Caco-2 (cell line): Measurements from ENCODE around the gene CRTAC1. TPM values are rescaled to one million over a fixed set of nuclear protein-coding genes. Genes with fewer than 3 reads are reported as not detected.

Source experiments
- BruUV-seq: library from RNA; stranded (reverse); fragments of 400-500 nt; replicated peaks from 2 replicates; lab custom pipeline; 2021; lab: Mats Ljungman, UMichigan
- CTCF ChIA-PET: fragments of 300-600 bp; sonication (Branson Sonifier 250); formaldehyde crosslinking; loops from one replicate; lab custom pipeline; 2022; ENCODE audit warnings: antibody characterized with exemption; lab: Charles Lee
- POLR2A ChIA-PET: fragments of 300-600 bp; sonication (Branson Sonifier 250); formaldehyde crosslinking; loops from one replicate; lab custom pipeline; 2022; ENCODE audit warnings: antibody characterized with exemption; lab: Charles Lee
- DNase-seq, 2 experiments: peaks; one replicate each; pipeline versions ENCODE4 v3.0.0 to v3.0.0-alpha.2; 2020 to 2022
- H3K27me3 ChIP-seq: replicated peaks from 2 replicates; pipeline ENCODE4 v1.6.0; 2011; ENCODE audit warnings: low read length; ENCODE audit not compliant: control insufficient read depth, insufficient read depth
- H3K36me3 ChIP-seq: 2 replicates; pipeline ENCODE4 v1.5.1; 2011; ENCODE audit warnings: low read length; ENCODE audit not compliant: control insufficient read depth, insufficient read depth
- H3K4me1 ChIP-seq: fragments of 250-450 bp; sonication (Bioruptor Pico); 2 replicates; pipeline ENCODE4 v1.5.1; 2020; ENCODE audit warnings: mild to moderate bottlenecking
- H3K4me3 ChIP-seq: 2 replicates; pipeline ENCODE4 v1.5.1; 2011; ENCODE audit warnings: low read depth, mild to moderate bottlenecking, control low read depth, low read length
- H3K9me3 ChIP-seq: fragments of 250-450 bp; sonication (Bioruptor Pico); 2 replicates; pipeline ENCODE4 v1.5.1; 2020; ENCODE audit warnings: mild to moderate bottlenecking, moderate library complexity
- H3K27ac Mint-ChIP-seq: one replicate; pipeline ENCODE4 v1.8.0; 2022; ENCODE audit warnings: mixed read lengths; ENCODE audit not compliant: unreplicated experiment
- H3K27me3 Mint-ChIP-seq: one replicate; pipeline ENCODE4 v1.8.0; 2022; ENCODE audit warnings: mixed read lengths; ENCODE audit not compliant: insufficient read depth, unreplicated experiment
- H3K36me3 Mint-ChIP-seq: one replicate; pipeline ENCODE4 v1.8.0; 2022; ENCODE audit warnings: mild to moderate bottlenecking, mixed read lengths; ENCODE audit not compliant: insufficient read depth, unreplicated experiment
- H3K4me1 Mint-ChIP-seq: one replicate; pipeline ENCODE4 v1.8.0; 2022; ENCODE audit warnings: low read depth, mixed read lengths; ENCODE audit not compliant: unreplicated experiment
- H3K4me3 Mint-ChIP-seq: one replicate; pipeline ENCODE4 v1.8.0; 2022; ENCODE audit warnings: mild to moderate bottlenecking, moderate library complexity, mixed read lengths; ENCODE audit not compliant: unreplicated experiment
- H3K9me3 Mint-ChIP-seq: one replicate; pipeline ENCODE4 v1.8.0; 2022; ENCODE audit warnings: mixed read lengths; ENCODE audit not compliant: unreplicated experiment
- intact Hi-C: fragments of 100-400 bp; cut with micrococcal nuclease; formaldehyde crosslinking; loops from one replicate; pipeline ENCODE4 v1.10.0; 2022; ENCODE audit not compliant: unreplicated experiment
- total RNA-seq: library from RNA; stranded (reverse); gene quantifications from 2 replicates; pipeline ENCODE4 v1.2.3, GENCODE V29; 2022
- TF ChIP-seq, protein P1 (sequence below), 2 experiments: fragments of 200-600 bp in 1 of 2; IDR thresholded peaks; 1 replicate in 1 of 2; 2 replicates in 1 of 2; pipeline versions ENCODE4 v1.5.1 to v1.8.0; 2011 to 2022; ENCODE audit warnings: antibody characterized with exemption in 1 of 2, control low read depth in 1 of 2, inconsistent platforms in 1 of 2, low read depth in 1 of 2, low read length in 1 of 2, mild to moderate bottlenecking in 1 of 2, moderate library complexity in 1 of 2; ENCODE audit not compliant: insufficient read depth in 1 of 2, severe bottlenecking in 1 of 2, unreplicated experiment in 1 of 2

Gene CRTAC1
- total RNA-seq, 1 experiment from 2014 or later = not detected

DNA sequence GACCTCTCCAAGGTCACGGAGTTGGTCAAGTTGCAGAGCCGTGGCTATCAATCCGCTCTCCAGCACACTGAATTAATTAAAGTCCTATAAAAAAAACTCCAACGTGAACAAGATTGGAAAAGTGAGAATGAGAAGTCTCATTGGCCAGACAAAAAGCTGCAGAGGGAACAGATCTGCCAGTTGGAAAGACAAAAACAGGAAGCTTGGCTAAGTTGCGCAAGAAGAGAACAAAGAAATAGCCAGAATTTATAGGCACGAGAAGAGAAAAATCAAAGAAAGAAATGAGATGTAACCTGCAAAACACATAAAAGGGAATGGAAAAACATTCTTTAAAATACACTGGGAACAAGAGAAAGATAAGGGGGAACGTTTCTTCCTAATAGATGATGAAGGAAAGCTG lies 45.7 kb upstream of the CRTAC1 start:
- Mint-ChIP-seq H3K36me3 (no peaks in the 10 kb centered on the region), H3K27ac (no peak overlapping the region), H3K9me3 (no peaks in the 10 kb centered on the region), H3K4me1 (no peaks in the 10 kb centered on the region), H3K4me3 (no peak overlapping the region), H3K27me3 (peaks cover 22% of the 10 kb centered on the region)
- intact Hi-C loops = no loop called here
- no peak overlapping the region for H3K4me3 ChIP-seq
- CTCF ChIA-PET = interaction anchor here (0.6 kb wide), 1 partner anchor 171 kb away, joined by 7 read pairs; no protein-coding TSS in a partner anchor
- no peaks in the 10 kb centered on the region for H3K9me3 ChIP-seq
- TF ChIP-seq, protein P1, sequence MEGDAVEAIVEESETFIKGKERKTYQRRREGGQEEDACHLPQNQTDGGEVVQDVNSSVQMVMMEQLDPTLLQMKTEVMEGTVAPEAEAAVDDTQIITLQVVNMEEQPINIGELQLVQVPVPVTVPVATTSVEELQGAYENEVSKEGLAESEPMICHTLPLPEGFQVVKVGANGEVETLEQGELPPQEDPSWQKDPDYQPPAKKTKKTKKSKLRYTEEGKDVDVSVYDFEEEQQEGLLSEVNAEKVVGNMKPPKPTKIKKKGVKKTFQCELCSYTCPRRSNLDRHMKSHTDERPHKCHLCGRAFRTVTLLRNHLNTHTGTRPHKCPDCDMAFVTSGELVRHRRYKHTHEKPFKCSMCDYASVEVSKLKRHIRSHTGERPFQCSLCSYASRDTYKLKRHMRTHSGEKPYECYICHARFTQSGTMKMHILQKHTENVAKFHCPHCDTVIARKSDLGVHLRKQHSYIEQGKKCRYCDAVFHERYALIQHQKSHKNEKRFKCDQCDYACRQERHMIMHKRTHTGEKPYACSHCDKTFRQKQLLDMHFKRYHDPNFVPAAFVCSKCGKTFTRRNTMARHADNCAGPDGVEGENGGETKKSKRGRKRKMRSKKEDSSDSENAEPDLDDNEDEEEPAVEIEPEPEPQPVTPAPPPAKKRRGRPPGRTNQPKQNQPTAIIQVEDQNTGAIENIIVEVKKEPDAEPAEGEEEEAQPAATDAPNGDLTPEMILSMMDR (IDR thresholded peaks at IDR 0.05; ENCODE audit: insufficient read depth in 1 of 2, low read depth in 1 of 2, low read length in 1 of 2, severe bottlenecking in 1 of 2, unreplicated experiment in 1 of 2) = no peak
- H3K4me1 ChIP-seq = no peaks in the 10 kb centered on the region
- no peak for DNase-seq
- H3K27me3 ChIP-seq = no peaks in the 10 kb centered on the region; the same call in none of the 2 replicates
- H3K36me3 ChIP-seq = no peaks in the 10 kb centered on the region
- POLR2A ChIA-PET = no interaction called here
- BruUV-seq = no TSS peak

DNA sequence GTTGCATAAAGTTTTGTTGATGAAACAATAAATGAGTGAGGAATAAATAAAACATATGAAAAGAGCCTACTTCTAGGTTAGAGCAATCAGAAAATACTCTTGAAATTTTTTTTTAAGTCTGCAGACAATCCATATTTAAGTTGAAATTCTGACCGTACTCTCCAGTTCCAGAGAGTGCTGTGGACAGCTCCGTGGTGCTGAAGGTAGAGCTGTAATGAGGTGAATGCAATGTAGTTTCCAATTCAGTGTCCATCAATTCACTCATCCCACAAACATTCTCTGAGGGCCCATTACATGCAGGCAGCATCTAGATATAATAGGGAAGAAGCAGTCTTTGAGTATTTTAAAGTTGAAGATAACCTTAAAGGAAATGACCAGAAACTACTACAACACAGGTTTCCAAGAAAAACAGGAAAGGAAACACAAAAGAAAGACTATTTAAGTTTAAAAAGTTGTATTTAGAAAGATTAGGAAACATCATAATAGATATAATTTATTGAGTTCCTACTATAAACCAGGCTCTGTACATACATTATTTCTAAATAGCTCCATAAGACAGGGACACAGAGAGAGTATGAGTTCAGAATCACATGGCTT lies 44.0 kb upstream of the CRTAC1 start:
- no peak overlapping the region for H3K4me3 ChIP-seq
- no peaks in the 10 kb centered on the region for H3K4me1 ChIP-seq
- TF ChIP-seq, protein P1 (IDR thresholded peaks at IDR 0.05; ENCODE audit: insufficient read depth in 1 of 2, low read depth in 1 of 2, low read length in 1 of 2, severe bottlenecking in 1 of 2, unreplicated experiment in 1 of 2) = no peak
- BruUV-seq = no TSS peak
- Mint-ChIP-seq H3K9me3 (no peaks in the 10 kb centered on the region), H3K27me3 (peaks cover 12% of the 10 kb centered on the region), H3K27ac (no peak overlapping the region), H3K4me1 (no peaks in the 10 kb centered on the region), H3K4me3 (no peak overlapping the region), H3K36me3 (no peaks in the 10 kb centered on the region)
- DNase-seq = peak in 1 of 2 experiments; percentile 47
- POLR2A ChIA-PET = no interaction called here
- intact Hi-C loops = loop anchor here (1.0 kb wide), 1 partner anchor 18 kb away; no protein-coding TSS in a partner anchor
- CTCF ChIA-PET = no interaction called here
- H3K9me3 ChIP-seq = no peaks in the 10 kb centered on the region
- no peaks in the 10 kb centered on the region; the same call in 1 of the 2 replicates for H3K27me3 ChIP-seq
- no peaks in the 10 kb centered on the region for H3K36me3 ChIP-seq

DNA sequence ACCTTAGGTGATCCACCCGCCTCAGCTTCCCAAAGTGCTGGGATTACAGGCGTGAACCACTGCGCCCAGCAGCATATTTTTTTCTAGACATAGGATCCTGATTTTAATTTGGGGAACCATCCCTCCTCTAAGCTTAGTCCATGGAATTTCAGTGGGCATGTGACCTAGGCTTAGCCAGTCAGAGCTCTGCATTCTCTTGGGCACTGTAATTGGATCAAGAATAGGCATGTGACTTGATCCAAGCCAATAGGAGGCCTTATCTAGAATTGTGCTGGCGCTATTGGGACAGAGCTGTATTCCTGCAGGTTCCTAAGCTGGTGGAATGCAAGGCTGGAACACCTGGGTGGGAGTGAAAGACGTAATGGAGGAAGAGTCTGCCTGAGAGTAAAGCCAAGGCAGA lies 36.7 kb upstream of the CRTAC1 start:
- Mint-ChIP-seq H3K9me3 (no peaks in the 10 kb centered on the region), H3K27ac (no peak overlapping the region), H3K27me3 (peaks cover 8% of the 10 kb centered on the region), H3K4me1 (no peaks in the 10 kb centered on the region), H3K4me3 (no peak overlapping the region), H3K36me3 (no peaks in the 10 kb centered on the region)
- H3K36me3 ChIP-seq = no peaks in the 10 kb centered on the region
- ChIA-PET CTCF (interaction anchor here (0.6 kb wide), 1 partner anchor 375 kb away, joined by 3 read pairs; no protein-coding TSS in a partner anchor), POLR2A (no interaction called here)
- intact Hi-C loops = no loop called here
- H3K27me3 ChIP-seq = no peaks in the 10 kb centered on the region
- H3K9me3 ChIP-seq = no peaks in the 10 kb centered on the region
- H3K4me3 ChIP-seq = no peak overlapping the region
- H3K4me1 ChIP-seq = no peaks in the 10 kb centered on the region
- TF ChIP-seq, protein P1 (IDR thresholded peaks at IDR 0.05; ENCODE audit: insufficient read depth in 1 of 2, low read depth in 1 of 2, low read length in 1 of 2, severe bottlenecking in 1 of 2, unreplicated experiment in 1 of 2) = no peak
- no TSS peak for BruUV-seq
- no peak for DNase-seq
